PFSK-1 (cell line): Measurements from ENCODE around the gene PGM3.

Source experiments
- FOXP2 ChIP-seq: optimal IDR thresholded peaks from 2 replicates; pipeline ENCODE3; 2011; ENCODE audit warnings: borderline replicate concordance, control low read depth, inconsistent platforms; ENCODE audit not compliant: insufficient read depth; ENCODE audit errors: extremely low read length, extremely low read depth
- POLR2AphosphoS5 ChIP-seq: IDR thresholded peaks from 2 replicates; pipeline ENCODE4 v1.6.1; 2012; ENCODE audit warnings: low read depth, mild to moderate bottlenecking, control low read depth, low read length, moderate library complexity
- REST ChIP-seq, 2 experiments: IDR thresholded peaks; 2 replicates each; pipeline versions ENCODE4 v1.6.1 to v1.8.0; 2011 to 2012; ENCODE audit warnings: low read depth in 2 of 2, low read length in 2 of 2, control low read depth in 1 of 2, inconsistent platforms in 1 of 2, mild to moderate bottlenecking in 1 of 2, moderate library complexity in 1 of 2; ENCODE audit not compliant: insufficient read depth in 1 of 2
- SIN3A ChIP-seq: IDR thresholded peaks from 2 replicates; pipeline ENCODE4 v1.6.1; 2012; ENCODE audit warnings: mild to moderate bottlenecking, low read length, moderate library complexity, borderline replicate concordance; ENCODE audit not compliant: insufficient read depth
- TAF1 ChIP-seq: IDR thresholded peaks from 2 replicates; pipeline ENCODE4 v1.6.1; 2012; ENCODE audit warnings: low read length, control low read depth, borderline replicate concordance; ENCODE audit not compliant: insufficient read depth

PGM3 gene

GRCh38 chr6:83193747-83194566 lies 892 bp upstream of the PGM3 start:
- TF ChIP-seq FOXP2 (no peak), REST (IDR thresholded peaks at IDR 0.05; ENCODE audit: insufficient read depth in 1 of 2, low read depth in 2 of 2, low read length in 2 of 2) (no peak), SIN3A (no peak), POLR2AphosphoS5 (no peak), TAF1 (no peak)

- TF ChIP-seq REST (IDR thresholded peaks at IDR 0.05; ENCODE audit: insufficient read depth in 1 of 2, low read depth in 2 of 2, low read length in 2 of 2) (no peak), TAF1 (no peak), FOXP2 (no peak), POLR2AphosphoS5 (no peak), SIN3A (no peak)
These were observed 609 bp downstream of the PGM3 start for GRCh38 chr6:83192456-83192855.

GRCh38 chr6:83190626-83191025 lies 2.4 kb downstream of the PGM3 start:
- no peak for TF ChIP-seq SIN3A
- TF ChIP-seq FOXP2, result no peak
- TF ChIP-seq TAF1, result no peak
- no peak for TF ChIP-seq POLR2AphosphoS5
- TF ChIP-seq REST (IDR thresholded peaks at IDR 0.05; ENCODE audit: insufficient read depth in 1 of 2, low read depth in 2 of 2, low read length in 2 of 2), result no peak

GRCh38 chr6:83188501-83188900 lies 4.6 kb downstream of the PGM3 start:
- TF ChIP-seq TAF1 (no peak), REST (IDR thresholded peaks at IDR 0.05; ENCODE audit: insufficient read depth in 1 of 2, low read depth in 2 of 2, low read length in 2 of 2) (no peak), SIN3A (no peak), FOXP2 (no peak), POLR2AphosphoS5 (no peak)
